RWPE2 (cell line): ENCODE measurements around the gene PHLDA1.

Experiments
- ATAC-seq: fragments of 200-7000 bp; cut with Tn5 transposase; 3 replicates; pipeline ENCODE4 v1.9.1; 2021; ENCODE audit warnings: low read depth
- DNase-seq: peaks from one replicate; pipeline ENCODE4 v3.0.0-alpha.2; 2020; ENCODE audit warnings: low spot score
- H3K27ac ChIP-seq: fragments of 450-650 bp; 2 replicates; pipeline ENCODE4 v1.5.1; 2017; ENCODE audit warnings: mild to moderate bottlenecking; ENCODE audit not compliant: poor library complexity, severe bottlenecking
- H3K27me3 ChIP-seq: fragments of 250-450 bp; sonication (Bioruptor Pico); 2 replicates; pipeline ENCODE4 v1.5.1; 2021; ENCODE audit warnings: mild to moderate bottlenecking, moderate library complexity; ENCODE audit not compliant: insufficient read depth, poor library complexity, severe bottlenecking
- H3K36me3 ChIP-seq: fragments of 250-450 bp; sonication (Bioruptor Pico); 2 replicates; pipeline ENCODE4 v1.5.1; 2020; ENCODE audit warnings: low read depth, mild to moderate bottlenecking, moderate library complexity
- H3K4me1 ChIP-seq: fragments of 250-450 bp; sonication (Bioruptor Pico); 2 replicates; pipeline ENCODE4 v1.5.1; 2021; ENCODE audit warnings: mild to moderate bottlenecking, moderate library complexity; ENCODE audit not compliant: insufficient read depth, poor library complexity, severe bottlenecking
- H3K4me3 ChIP-seq: fragments of 250-450 bp; sonication (Bioruptor Pico); 2 replicates; pipeline ENCODE4 v1.5.1; 2021; ENCODE audit warnings: mild to moderate bottlenecking, moderate library complexity; ENCODE audit not compliant: severe bottlenecking
- H3K9me3 ChIP-seq: fragments of 250-450 bp; sonication (Bioruptor Pico); 2 replicates; pipeline ENCODE4 v1.5.1; 2021; ENCODE audit warnings: mild to moderate bottlenecking, moderate library complexity; ENCODE audit not compliant: severe bottlenecking
- TF ChIP-seq, protein P1 (sequence below): fragments of 450-650 bp; IDR thresholded peaks from one replicate; pipeline ENCODE4 v1.5.1; 2017; ENCODE audit warnings: mild to moderate bottlenecking, moderate library complexity; ENCODE audit not compliant: poor library complexity, severe bottlenecking

Gene PHLDA1

DNA sequence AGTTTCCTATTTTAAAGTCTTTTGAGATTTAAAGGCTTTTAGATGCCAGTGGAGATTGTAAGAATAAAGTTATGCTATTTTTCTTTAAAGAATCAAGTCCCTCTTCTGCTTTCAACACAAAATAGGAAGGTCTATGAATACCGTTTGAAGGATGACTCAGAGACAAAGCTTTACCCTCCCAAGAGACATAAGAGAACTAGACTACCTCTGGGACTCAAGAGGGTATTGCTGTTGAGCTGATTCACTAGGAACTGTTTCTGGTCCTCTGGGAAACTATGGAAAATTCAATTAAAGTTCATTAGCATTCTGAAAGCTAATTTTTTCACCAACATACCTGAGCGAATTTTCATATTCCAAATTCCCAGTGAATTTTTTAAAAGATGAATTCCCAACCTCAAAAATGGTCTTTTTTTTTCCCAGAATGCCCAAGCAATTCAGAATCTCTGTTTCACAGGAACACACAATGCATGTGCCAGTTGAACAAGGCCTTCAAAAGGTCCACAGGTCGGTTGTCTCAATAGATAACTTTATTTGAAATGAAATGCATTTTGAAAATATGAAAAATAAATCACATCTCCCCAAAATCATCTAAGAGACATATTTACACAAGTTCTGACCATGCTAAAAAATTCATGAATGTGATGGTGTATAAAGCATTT, 6.5 kb downstream of the PHLDA1 start:
- Histone ChIP-seq H3K4me3 (no peak overlapping the region), H3K4me1 (peaks cover 53% of the 10 kb centered on the region), H3K27ac (peak overlapping the region; percentile 87), H3K36me3 (peaks cover 39% of the 10 kb centered on the region), H3K9me3 (no peaks in the 10 kb centered on the region), H3K27me3 (no peaks in the 10 kb centered on the region)
- TF ChIP-seq, protein P1, sequence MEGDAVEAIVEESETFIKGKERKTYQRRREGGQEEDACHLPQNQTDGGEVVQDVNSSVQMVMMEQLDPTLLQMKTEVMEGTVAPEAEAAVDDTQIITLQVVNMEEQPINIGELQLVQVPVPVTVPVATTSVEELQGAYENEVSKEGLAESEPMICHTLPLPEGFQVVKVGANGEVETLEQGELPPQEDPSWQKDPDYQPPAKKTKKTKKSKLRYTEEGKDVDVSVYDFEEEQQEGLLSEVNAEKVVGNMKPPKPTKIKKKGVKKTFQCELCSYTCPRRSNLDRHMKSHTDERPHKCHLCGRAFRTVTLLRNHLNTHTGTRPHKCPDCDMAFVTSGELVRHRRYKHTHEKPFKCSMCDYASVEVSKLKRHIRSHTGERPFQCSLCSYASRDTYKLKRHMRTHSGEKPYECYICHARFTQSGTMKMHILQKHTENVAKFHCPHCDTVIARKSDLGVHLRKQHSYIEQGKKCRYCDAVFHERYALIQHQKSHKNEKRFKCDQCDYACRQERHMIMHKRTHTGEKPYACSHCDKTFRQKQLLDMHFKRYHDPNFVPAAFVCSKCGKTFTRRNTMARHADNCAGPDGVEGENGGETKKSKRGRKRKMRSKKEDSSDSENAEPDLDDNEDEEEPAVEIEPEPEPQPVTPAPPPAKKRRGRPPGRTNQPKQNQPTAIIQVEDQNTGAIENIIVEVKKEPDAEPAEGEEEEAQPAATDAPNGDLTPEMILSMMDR, result no peak
- ATAC-seq (peak; percentile 48), DNase-seq (no peak)

DNA sequence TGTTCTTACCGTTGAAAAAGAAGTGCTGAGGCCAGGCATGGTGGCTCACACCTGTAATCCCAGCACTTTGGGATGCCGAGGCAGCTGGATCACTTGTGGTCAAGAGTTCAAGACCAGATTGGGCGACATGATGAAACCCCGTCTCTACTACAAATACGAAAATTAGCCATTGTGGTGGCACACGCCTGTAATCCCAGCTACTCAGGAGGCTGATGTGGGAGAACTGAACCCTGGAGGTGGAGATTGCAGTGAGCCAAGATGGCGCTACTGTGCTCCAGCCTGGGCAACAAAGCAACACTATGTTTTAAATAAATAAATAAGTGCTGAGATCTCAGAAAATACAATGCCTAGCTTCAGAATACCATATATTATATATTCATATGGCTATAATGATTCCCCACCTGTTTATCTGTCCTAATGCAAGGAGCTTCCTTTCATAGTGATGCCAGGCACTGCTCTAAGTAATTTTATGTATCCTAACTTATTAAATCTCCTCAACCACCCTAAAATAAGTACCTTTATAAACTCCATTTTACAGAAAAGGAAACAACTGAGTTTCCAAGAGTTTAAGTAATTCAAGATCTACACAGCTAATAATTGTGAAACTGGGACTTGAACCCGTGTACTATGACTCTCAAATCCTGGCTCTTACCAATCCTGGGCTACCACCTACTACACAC, 7.3 kb downstream of the PHLDA1 start:
- H3K27ac ChIP-seq, result peak overlapping the region; percentile 87
- TF ChIP-seq, protein P1, result no peak
- H3K9me3 ChIP-seq, result no peaks in the 10 kb centered on the region
- ATAC-seq (no peak), DNase-seq (no peak)
- peaks cover 31% of the 10 kb centered on the region for H3K36me3 ChIP-seq
- H3K4me3 ChIP-seq, result no peak overlapping the region
- no peaks in the 10 kb centered on the region for H3K27me3 ChIP-seq
- peaks cover 61% of the 10 kb centered on the region for H3K4me1 ChIP-seq

DNA sequence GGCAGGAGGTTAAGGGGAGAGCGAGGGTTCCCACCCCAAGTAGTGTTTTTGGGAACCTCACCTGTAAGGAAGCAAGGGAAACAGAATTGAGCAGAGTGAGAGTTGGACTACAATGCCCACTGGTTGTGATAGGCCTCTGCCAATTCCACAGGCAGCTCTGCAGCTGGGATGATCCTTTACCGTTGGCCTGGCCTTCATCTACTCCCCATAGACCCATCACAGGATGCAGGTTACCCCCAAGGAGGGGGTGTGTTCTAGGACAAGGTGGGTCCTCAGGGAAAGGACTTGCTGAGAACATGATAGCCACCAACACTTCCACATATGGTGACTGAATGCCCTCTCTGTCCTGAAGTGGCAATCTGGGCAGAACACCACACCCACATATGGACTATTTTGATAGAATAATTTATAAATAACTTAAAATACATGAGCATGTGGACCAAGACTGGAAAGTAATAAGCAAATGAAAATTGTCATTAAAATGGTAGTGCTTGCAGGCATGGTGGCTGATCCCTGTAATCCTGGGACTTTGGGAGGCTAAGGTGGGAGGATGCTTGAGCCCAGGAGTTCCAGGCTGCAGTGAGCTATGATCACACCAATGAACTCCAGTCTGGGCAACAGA, 8.4 kb downstream of the PHLDA1 start:
- TF ChIP-seq, protein P1, result no peak
- no peaks in the 10 kb centered on the region for H3K27me3 ChIP-seq
- no peak for DNase-seq
- H3K4me1 ChIP-seq, result peaks cover 70% of the 10 kb centered on the region
- peak overlapping the region; percentile 100 for H3K27ac ChIP-seq
- peaks cover 20% of the 10 kb centered on the region for H3K36me3 ChIP-seq
- ATAC-seq, result no peak
- H3K4me3 ChIP-seq, result no peak overlapping the region
- H3K9me3 ChIP-seq, result no peaks in the 10 kb centered on the region

DNA sequence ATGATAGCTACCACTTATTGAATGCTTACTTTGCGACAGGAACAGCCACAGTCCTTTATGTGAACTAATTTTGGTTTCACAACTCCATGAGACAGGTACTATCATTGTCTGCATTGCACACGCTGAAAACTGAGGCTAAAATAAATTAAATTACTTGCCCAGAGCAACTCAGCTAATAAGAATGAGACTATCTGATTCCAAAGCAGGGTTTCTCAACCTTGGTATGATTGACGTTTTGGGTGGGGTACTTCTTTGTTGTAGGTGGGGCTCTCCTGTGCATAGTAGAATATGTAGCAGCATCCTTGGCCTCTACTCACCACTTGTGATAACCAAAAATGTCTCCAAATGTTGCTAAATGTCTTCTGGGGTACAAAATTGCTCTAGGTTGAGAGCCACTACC, 9.1 kb downstream of the PHLDA1 start:
- H3K4me3 ChIP-seq, result no peak overlapping the region
- peak overlapping the region; percentile 100 for H3K27ac ChIP-seq
- H3K27me3 ChIP-seq, result no peaks in the 10 kb centered on the region
- no peaks in the 10 kb centered on the region for H3K9me3 ChIP-seq
- TF ChIP-seq, protein P1, result no peak
- DNase-seq (no peak), ATAC-seq (no peak)
- H3K4me1 ChIP-seq, result peaks cover 70% of the 10 kb centered on the region
- H3K36me3 ChIP-seq, result peaks cover 14% of the 10 kb centered on the region
